PC-9 (cell line): ENCODE results near the gene LAMP5.

Source experiments
- CTCF ChIP-seq: fragments of 200-600 bp; sonication (generic); conservative IDR thresholded peaks from 2 replicates; pipeline ENCODE4 v1.6.1; 2017; ENCODE audit warnings: mixed run types, antibody characterized with exemption, mild to moderate bottlenecking, moderate library complexity
- EZH2 ChIP-seq: fragments of 200-600 bp; sonication (generic); IDR thresholded peaks from 2 replicates; pipeline ENCODE4 v1.8.0; 2017; ENCODE audit warnings: antibody characterized with exemption, low read depth

GRCh38 chr20:9499126-9499899 lies 15.1 kb upstream of the LAMP5 start:
- TF ChIP-seq CTCF (no peak), EZH2 (no peak)
